ENCODE data around the gene FBXL17. TPM values are rescaled to one million over a fixed set of nuclear protein-coding genes. Genes with fewer than 3 reads are reported as not detected.
A peak's percentile ranks its signal among the peaks of the same experiment; 100 is the strongest.

Gene FBXL17
- total RNA-seq, 1 donor from 2014 or later, result 11.1 TPM

DNA sequence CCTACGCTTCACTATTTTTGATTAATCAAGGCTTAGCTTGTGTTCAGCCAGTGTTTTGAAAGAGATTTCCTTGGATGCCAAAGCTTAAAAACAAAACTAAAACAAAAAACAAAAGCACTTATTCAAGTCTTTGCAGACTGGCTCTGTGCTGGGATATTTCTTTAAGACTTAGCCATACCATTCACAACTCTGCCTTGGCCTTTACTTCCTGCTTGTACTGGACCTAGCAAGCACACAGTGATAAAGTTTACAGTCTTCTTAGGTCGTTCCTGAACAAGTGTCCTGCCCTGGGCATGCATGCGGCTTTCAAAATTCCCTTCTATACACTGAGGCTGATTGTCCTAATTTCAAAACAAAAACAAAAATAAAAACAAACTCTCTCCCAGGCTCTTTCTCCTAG lies 20.7 kb downstream of the FBXL17 start:
- no peaks in the 10 kb centered on the region for H3K9me3 Mint-ChIP-seq
- no peak overlapping the region for H3K27ac Mint-ChIP-seq

DNA sequence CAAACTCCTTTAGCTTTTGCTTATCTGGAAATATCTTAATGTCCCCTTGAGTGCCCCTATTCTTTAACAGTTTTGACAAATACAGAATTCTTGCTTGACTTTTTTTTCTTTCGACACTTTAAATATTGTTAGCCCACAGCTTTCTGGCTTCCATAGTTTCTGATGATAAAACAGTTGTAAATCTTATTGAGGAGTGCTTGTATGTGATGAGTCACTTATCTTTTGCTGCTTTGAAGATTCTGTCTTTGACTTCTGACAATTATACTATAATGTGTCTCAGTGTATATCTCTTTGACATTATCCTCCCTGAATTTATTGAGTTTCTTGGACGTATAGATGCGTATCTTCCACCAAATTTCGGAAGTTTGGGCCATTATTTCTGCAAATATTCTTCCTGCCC lies 21.6 kb downstream of the FBXL17 start:
- H3K4me1 Mint-ChIP-seq (ENCODE audit: unreplicated experiment), result no peaks in the 10 kb centered on the region
- peaks cover 11% of the 10 kb centered on the region for H3K36me3 Mint-ChIP-seq
- no peak overlapping the region for H3K27ac Mint-ChIP-seq
- DNase-seq (ENCODE audit: extremely low spot score, unreplicated experiment), result no peak
- TF ChIP-seq, protein P1, sequence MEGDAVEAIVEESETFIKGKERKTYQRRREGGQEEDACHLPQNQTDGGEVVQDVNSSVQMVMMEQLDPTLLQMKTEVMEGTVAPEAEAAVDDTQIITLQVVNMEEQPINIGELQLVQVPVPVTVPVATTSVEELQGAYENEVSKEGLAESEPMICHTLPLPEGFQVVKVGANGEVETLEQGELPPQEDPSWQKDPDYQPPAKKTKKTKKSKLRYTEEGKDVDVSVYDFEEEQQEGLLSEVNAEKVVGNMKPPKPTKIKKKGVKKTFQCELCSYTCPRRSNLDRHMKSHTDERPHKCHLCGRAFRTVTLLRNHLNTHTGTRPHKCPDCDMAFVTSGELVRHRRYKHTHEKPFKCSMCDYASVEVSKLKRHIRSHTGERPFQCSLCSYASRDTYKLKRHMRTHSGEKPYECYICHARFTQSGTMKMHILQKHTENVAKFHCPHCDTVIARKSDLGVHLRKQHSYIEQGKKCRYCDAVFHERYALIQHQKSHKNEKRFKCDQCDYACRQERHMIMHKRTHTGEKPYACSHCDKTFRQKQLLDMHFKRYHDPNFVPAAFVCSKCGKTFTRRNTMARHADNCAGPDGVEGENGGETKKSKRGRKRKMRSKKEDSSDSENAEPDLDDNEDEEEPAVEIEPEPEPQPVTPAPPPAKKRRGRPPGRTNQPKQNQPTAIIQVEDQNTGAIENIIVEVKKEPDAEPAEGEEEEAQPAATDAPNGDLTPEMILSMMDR (conservative IDR thresholded peaks at IDR 0.05), result no peak
- H3K27me3 Mint-ChIP-seq, result no peaks in the 10 kb centered on the region
- no peak overlapping the region for H3K4me3 Mint-ChIP-seq
- H3K9me3 Mint-ChIP-seq, result no peaks in the 10 kb centered on the region

More for the DNA sequence above, 20.7 kb downstream of the FBXL17 start:
- H3K4me1 Mint-ChIP-seq (ENCODE audit: unreplicated experiment), result no peaks in the 10 kb centered on the region
- no peak for DNase-seq (ENCODE audit: extremely low spot score, unreplicated experiment)
- no peaks in the 10 kb centered on the region for H3K27me3 Mint-ChIP-seq
- H3K4me3 Mint-ChIP-seq, result no peak overlapping the region
- TF ChIP-seq, protein P1 (conservative IDR thresholded peaks at IDR 0.05), result no peak
- H3K36me3 Mint-ChIP-seq, result peaks cover 15% of the 10 kb centered on the region

DNA sequence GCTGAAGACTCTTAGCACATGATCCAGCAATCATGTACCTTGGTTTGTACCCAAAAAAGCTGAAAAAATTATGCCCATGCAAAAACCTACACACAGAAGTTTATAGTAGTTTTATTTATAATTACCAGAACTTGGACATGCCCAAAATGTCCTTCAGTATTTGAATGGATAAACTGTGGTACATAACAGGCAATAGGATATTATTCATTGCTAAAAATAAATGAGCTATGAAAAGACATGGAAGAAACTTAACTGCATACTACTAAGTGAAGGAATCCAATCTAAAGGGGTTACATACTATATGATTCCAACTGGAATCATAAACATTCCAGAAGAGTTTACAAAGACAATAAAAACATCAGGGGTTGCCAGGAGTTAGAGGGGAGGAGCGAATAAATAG lies 25.6 kb downstream of the FBXL17 start:
- Mint-ChIP-seq H3K27ac (no peak overlapping the region), H3K9me3 (no peaks in the 10 kb centered on the region), H3K4me3 (no peak overlapping the region), H3K27me3 (no peaks in the 10 kb centered on the region), H3K4me1 (ENCODE audit: unreplicated experiment) (no peaks in the 10 kb centered on the region), H3K36me3 (peaks cover 16% of the 10 kb centered on the region)
- TF ChIP-seq, protein P1 (conservative IDR thresholded peaks at IDR 0.05), result no peak
- DNase-seq (ENCODE audit: extremely low spot score, unreplicated experiment), result no peak

DNA sequence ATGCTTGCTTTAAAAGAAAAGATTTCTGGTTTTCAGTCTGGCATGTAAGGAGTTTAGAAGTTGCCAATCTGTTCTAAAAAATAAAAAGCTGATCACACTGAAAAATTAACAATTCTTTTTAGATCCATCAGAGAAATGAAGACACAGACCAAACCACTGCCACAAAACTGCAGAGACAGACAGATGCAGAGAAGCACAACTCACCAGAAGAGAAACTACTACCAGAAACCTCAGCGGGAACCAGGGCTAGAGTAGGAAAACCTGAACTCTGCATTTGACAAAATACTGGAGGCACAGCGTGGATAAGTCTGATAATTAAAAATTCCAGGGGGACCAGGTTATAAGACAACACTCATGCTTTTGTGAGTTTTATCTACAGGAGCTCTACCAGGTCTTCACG lies 28.8 kb downstream of the FBXL17 start:
- TF ChIP-seq, protein P1 (conservative IDR thresholded peaks at IDR 0.05), result no peak
- no peak for DNase-seq (ENCODE audit: extremely low spot score, unreplicated experiment)
- H3K9me3 Mint-ChIP-seq, result no peaks in the 10 kb centered on the region
- peaks cover 10% of the 10 kb centered on the region for H3K36me3 Mint-ChIP-seq
- no peaks in the 10 kb centered on the region for H3K27me3 Mint-ChIP-seq
- H3K4me3 Mint-ChIP-seq, result no peak overlapping the region
- no peak overlapping the region for H3K27ac Mint-ChIP-seq
- H3K4me1 Mint-ChIP-seq (ENCODE audit: unreplicated experiment), result no peaks in the 10 kb centered on the region

DNA sequence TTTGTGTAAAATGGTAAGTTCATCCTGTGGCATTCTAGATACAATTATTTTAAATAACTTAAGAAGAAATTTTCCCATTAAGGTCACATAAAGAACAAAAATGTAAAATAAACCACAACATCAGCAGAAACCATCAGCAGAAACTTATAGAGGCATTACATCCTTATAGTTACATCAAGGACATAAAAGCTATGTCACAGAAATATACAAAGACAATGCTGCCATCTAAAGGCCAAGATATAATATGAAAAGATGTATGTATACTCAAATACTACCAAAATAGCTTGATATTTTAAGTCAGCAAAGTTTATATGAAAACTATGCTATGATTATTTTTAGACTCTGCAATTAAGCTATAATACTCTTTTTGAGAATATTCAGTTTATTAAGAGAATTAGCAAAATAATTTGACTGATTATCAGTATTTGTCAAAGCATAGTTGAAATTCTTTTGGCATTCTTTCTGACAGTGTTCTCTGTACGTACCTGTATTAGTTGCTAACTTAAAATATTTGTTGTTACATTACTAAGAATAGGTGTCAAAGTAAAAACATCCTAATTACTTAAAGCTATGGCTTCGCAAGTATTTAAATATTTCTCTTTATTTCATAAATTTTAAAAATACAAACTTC lies 36.2 kb downstream of the FBXL17 start:
- H3K36me3 Mint-ChIP-seq, result peaks cover 3% of the 10 kb centered on the region
- peaks cover 11% of the 10 kb centered on the region for H3K4me1 Mint-ChIP-seq (ENCODE audit: unreplicated experiment)
- H3K27me3 Mint-ChIP-seq, result no peaks in the 10 kb centered on the region
- no peak for DNase-seq (ENCODE audit: extremely low spot score, unreplicated experiment)
- no peak overlapping the region for H3K27ac Mint-ChIP-seq
- no peaks in the 10 kb centered on the region for H3K9me3 Mint-ChIP-seq
- H3K4me3 Mint-ChIP-seq, result no peak overlapping the region
- TF ChIP-seq, protein P1 (conservative IDR thresholded peaks at IDR 0.05), result peak; percentile 76
